K562 (cell line): Measurements from ENCODE around the gene CCL8. TPM values are rescaled to one million over a fixed set of nuclear protein-coding genes. Genes with fewer than 3 reads are reported as not detected.

Experiments
- BCL6 ChIP-seq: fragments of 250-450 bp; sonication (Bioruptor Pico); IDR thresholded peaks from 2 replicates; pipeline ENCODE4 v1.4.0; 2020
- CREB1 ChIP-seq, 2 experiments: sonication (generic) in 1 of 2; formaldehyde crosslinking in 1 of 2; IDR thresholded peaks; 2 replicates each; pipeline versions ENCODE4 v1.6.1 to v1.8.0; 2012 to 2022; ENCODE audit warnings: inconsistent platforms in 1 of 2, mild to moderate bottlenecking in 1 of 2, missing genetic modification reagents in 1 of 2, moderate library complexity in 1 of 2
- KDM2B ChIP-seq: fragments of 250-450 bp; sonication (Bioruptor Pico); IDR thresholded peaks from 2 replicates; pipeline ENCODE4 v1.8.0; 2021; ENCODE audit warnings: mild to moderate bottlenecking, moderate library complexity
- NCOA1 ChIP-seq: fragments of 450-650 bp; IDR thresholded peaks from 2 replicates; pipeline ENCODE4 v1.6.1; 2016; ENCODE audit warnings: low read depth
- POLR2H ChIP-seq: IDR thresholded peaks from 2 replicates; pipeline ENCODE4 v1.6.1; 2016; ENCODE audit warnings: missing genetic modification characterization, low read depth, mild to moderate bottlenecking, control low read depth, missing compliant biosample characterization, moderate library complexity
- PRDM10 ChIP-seq: fragments of 450-650 bp; IDR thresholded peaks from 2 replicates; pipeline ENCODE4 v1.6.1; 2018; ENCODE audit not compliant: partially characterized antibody
- RAD51 ChIP-seq: fragments of 450-650 bp; IDR thresholded peaks from 2 replicates; pipeline ENCODE4 v1.7.1; 2016; ENCODE audit warnings: low read depth, mild to moderate bottlenecking, borderline replicate concordance
- SMARCC2 ChIP-seq: fragments of 450-650 bp; IDR thresholded peaks from 2 replicates; pipeline ENCODE4 v1.6.1; 2017; ENCODE audit warnings: antibody characterized with exemption, moderate library complexity, mild to moderate bottlenecking, low read depth
- SMC3 ChIP-seq: conservative IDR thresholded peaks from 2 replicates; pipeline ENCODE4 v1.6.1; 2011; ENCODE audit warnings: low read depth, low read length, improper control_type of control experiment; ENCODE audit not compliant: insufficient read depth
- ZBTB11 ChIP-seq, 3 experiments: fragments of 200-800 bp in 1 of 3; fragments of 250-450 bp in 1 of 3; fragments of 450-650 bp in 1 of 3; sonication (Bioruptor Pico) in 1 of 3; sonication (Bioruptor generic) in 1 of 3; formaldehyde crosslinking in 1 of 3; IDR thresholded peaks; 2 replicates each; pipeline versions ENCODE4 v1.6.1 to v1.8.0; 2016 to 2022; ENCODE audit warnings: mild to moderate bottlenecking in 2 of 3, missing genetic modification characterization in 2 of 3, missing compliant biosample characterization in 1 of 3, moderate library complexity in 1 of 3
- ZNF253 ChIP-seq: fragments of 250-450 bp; sonication (Bioruptor Pico); conservative IDR thresholded peaks from 2 replicates; pipeline ENCODE4 v1.6.1; 2021; ENCODE audit warnings: mild to moderate bottlenecking
- polyA plus RNA-seq, 8 experiments: library from polyadenylated mRNA; depleted of rRNA in 4 of 8; stranded (reverse) in 5 of 8; unstranded in 3 of 8; fragments of >200 nt; fragmentation: Nextera tagmentation in 2 of 8; fragmentation: Illumina TruSeq in 1 of 8; extraction: Ambion mirVana in 2 of 8; extraction: Trizol in 1 of 8; gene quantifications; 2 replicates each; pipeline versions ENCODE4 v1.2.1 to v1.2.3, GENCODE V29; 2011 to 2014; ENCODE audit warnings: inconsistent platforms in 1 of 8, missing spikeins in 1 of 8
- total RNA-seq, 7 experiments: library from RNA; depleted of rRNA in 6 of 7; stranded (reverse); fragments of >200 nt in 6 of 7; fragmentation: Illumina TruSeq in 2 of 7; extraction: Trizol in 2 of 7; gene quantifications; 2 replicates each; pipeline versions ENCODE4 v1.2.1 to v1.2.3, GENCODE V29; 2011 to 2021; ENCODE audit warnings: low replicate concordance in 1 of 7

CCL8 gene
- total and polyA plus RNA-seq, 9 of the 15 experiments (the other 6 are each of a cell fraction or from before 2014, with no cell fraction given), result 0.06 TPM; not detected in 8

GRCh38 chr17:34349751-34350150 is 30.5 kb downstream of the CCL8 start (continued):
- TF ChIP-seq PRDM10 (no peak), ZNF253 (no peak), SMC3 (no peak), POLR2H (no peak), SMARCC2 (no peak), NCOA1 (no peak), KDM2B (CRISPR knock-in tag) (no peak), RAD51 (no peak), ZBTB11 (CRISPR knock-in tag; IDR thresholded peaks at IDR 0.05) (no peak), CREB1 (IDR thresholded peaks at IDR 0.05) (no peak), CREB1 (CRISPR knock-in tag; IDR thresholded peaks at IDR 0.05) (no peak), BCL6 (CRISPR knock-in tag) (no peak)
